Measurements from ENCODE around the gene IRAK1. TPM values are rescaled to one million over a fixed set of nuclear protein-coding genes. Genes with fewer than 3 reads are reported as not detected.
A peak's percentile ranks its signal among the peaks of the same experiment; 100 is the strongest.

Gene IRAK1
- total RNA-seq, result 64.7 TPM
- 10 to 100 TPM; 23.7 to 29.5 (median 26.0) TPM for polyA plus RNA-seq

GRCh38 chrX:154019633-154020528 lies at the start of gene IRAK1:
TSS of gene IRAK1 (minus strand) at chrX:154019902. CDS start at chrX:154019812, 90 bp downstream.
- Mint-ChIP-seq H3K27me3 (no peaks in the 10 kb centered on the region), H3K27ac (peak within 1 kb of the TSS; percentile 90 to 96 (median 94)), H3K4me3 (peak within 1 kb of the TSS; percentile 88 to 93 (median 90)), H3K36me3 (peaks cover 4% of the 10 kb centered on the region), H3K9me3 (no peaks in the 10 kb centered on the region), H3K4me1 (peaks cover 0 to 18% (median 3%) of the 10 kb centered on the region in 4 donors)
- peak; percentile 80 to 81 for ATAC-seq (ENCODE audit: low read depth in 2 of 2)
- Histone ChIP-seq H3K27me3 (ENCODE audit: control insufficient read depth, insufficient read depth, low read length) (no peaks in the 10 kb centered on the region), H3K4me1 (ENCODE audit: control insufficient read depth, insufficient read depth, low read length, poor library complexity, severe bottlenecking) (peaks cover 21% of the 10 kb centered on the region), H3K9me3 (ENCODE audit: control insufficient read depth in 2 of 2, low read length in 2 of 2) (no peaks in the 10 kb centered on the region), H3K36me3 (ENCODE audit: control insufficient read depth, insufficient read depth, low read length) (no peaks in the 10 kb centered on the region), H3K4me3 (ENCODE audit: low read depth, low read length) (peak within 1 kb of the TSS; percentile 55), H3K27ac (ENCODE audit: insufficient read depth, low read length, poor library complexity, severe bottlenecking) (peak within 1 kb of the TSS; percentile 78)
- DNase-seq, result peak; percentile 49 to 58 (median 52)

DNA sequence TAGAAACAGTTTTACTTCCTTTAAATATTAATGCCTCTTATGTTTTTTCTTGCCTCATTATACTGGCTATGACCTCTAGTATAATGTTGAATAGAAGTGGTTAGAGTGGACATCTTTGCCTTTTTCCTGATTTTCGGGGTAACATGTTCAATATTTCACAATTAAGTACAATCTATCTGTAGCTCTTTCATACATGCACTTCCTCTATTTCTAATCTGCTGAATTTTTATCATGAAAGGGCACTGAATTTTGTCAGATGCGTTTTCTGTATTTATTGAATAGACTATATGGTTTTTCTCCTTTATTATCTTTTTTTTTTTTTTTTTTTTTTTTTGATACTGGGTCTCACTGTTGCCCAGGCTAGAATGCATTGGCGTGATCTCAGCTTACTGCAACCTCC lies 48.9 kb upstream of the IRAK1 start:
- Histone ChIP-seq H3K36me3 (ENCODE audit: control insufficient read depth, insufficient read depth, low read length) (no peaks in the 10 kb centered on the region), H3K4me1 (ENCODE audit: control insufficient read depth, insufficient read depth, low read length, poor library complexity, severe bottlenecking) (peaks cover 28% of the 10 kb centered on the region), H3K9me3 (ENCODE audit: control insufficient read depth in 2 of 2, low read length in 2 of 2) (no peaks in the 10 kb centered on the region), H3K27ac (ENCODE audit: insufficient read depth, low read length, poor library complexity, severe bottlenecking) (no peak overlapping the region), H3K27me3 (ENCODE audit: control insufficient read depth, insufficient read depth, low read length) (no peaks in the 10 kb centered on the region), H3K4me3 (ENCODE audit: low read depth, low read length) (no peak overlapping the region)
- Mint-ChIP-seq H3K36me3 (no peaks in the 10 kb centered on the region), H3K27ac (peak overlapping the region in 1 of 3 donors; percentile 48), H3K4me3 (no peak overlapping the region), H3K27me3 (no peaks in the 10 kb centered on the region), H3K9me3 (peaks cover 0 to 2% (median 0%) of the 10 kb centered on the region in 7 donors), H3K4me1 (peaks cover 10 to 67% (median 23%) of the 10 kb centered on the region in 4 donors)
- no peak for DNase-seq
- ATAC-seq (ENCODE audit: low read depth in 2 of 2), result no peak

GRCh38 chrX:154064637-154065435 lies 45.1 kb upstream of the IRAK1 start:
- Mint-ChIP-seq H3K9me3 (no peaks in the 10 kb centered on the region), H3K27me3 (no peaks in the 10 kb centered on the region), H3K4me1 (peaks cover 0 to 74% (median 36%) of the 10 kb centered on the region in 4 donors), H3K27ac (peak overlapping the region; percentile 44 to 82 (median 79)), H3K36me3 (no peaks in the 10 kb centered on the region), H3K4me3 (peak overlapping the region in 3 of 4 donors; percentile 27 to 50 (median 49))
- DNase-seq, result no peak
- Histone ChIP-seq H3K36me3 (ENCODE audit: control insufficient read depth, insufficient read depth, low read length) (peaks cover 7% of the 10 kb centered on the region), H3K4me3 (ENCODE audit: low read depth, low read length) (peak overlapping the region; percentile 15), H3K9me3 (ENCODE audit: control insufficient read depth in 2 of 2, low read length in 2 of 2) (no peaks in the 10 kb centered on the region), H3K4me1 (ENCODE audit: control insufficient read depth, insufficient read depth, low read length, poor library complexity, severe bottlenecking) (peaks cover 29% of the 10 kb centered on the region), H3K27ac (ENCODE audit: insufficient read depth, low read length, poor library complexity, severe bottlenecking) (no peak overlapping the region), H3K27me3 (ENCODE audit: control insufficient read depth, insufficient read depth, low read length) (no peaks in the 10 kb centered on the region)
- ATAC-seq (ENCODE audit: low read depth in 2 of 2), result no peak

GRCh38 chrX:154063234-154063633 lies 43.5 kb upstream of the IRAK1 start:
- Mint-ChIP-seq H3K4me1 (peaks cover 0 to 83% (median 47%) of the 10 kb centered on the region in 4 donors), H3K4me3 (peak overlapping the region in 3 of 4 donors; percentile 4 to 63 (median 37)), H3K9me3 (no peaks in the 10 kb centered on the region), H3K27ac (peak overlapping the region in 2 of 3 donors; percentile 75 to 84), H3K36me3 (peaks cover 11% of the 10 kb centered on the region), H3K27me3 (no peaks in the 10 kb centered on the region)
- peaks cover 34% of the 10 kb centered on the region for H3K4me1 ChIP-seq (ENCODE audit: control insufficient read depth, insufficient read depth, low read length, poor library complexity, severe bottlenecking)
- H3K9me3 ChIP-seq (ENCODE audit: control insufficient read depth in 2 of 2, low read length in 2 of 2), result no peaks in the 10 kb centered on the region
- DNase-seq (no peak), ATAC-seq (ENCODE audit: low read depth in 2 of 2) (peak; percentile 58 to 60)
- H3K4me3 ChIP-seq (ENCODE audit: low read depth, low read length), result no peak overlapping the region
- peaks cover 14% of the 10 kb centered on the region for H3K36me3 ChIP-seq (ENCODE audit: control insufficient read depth, insufficient read depth, low read length)
- H3K27me3 ChIP-seq (ENCODE audit: control insufficient read depth, insufficient read depth, low read length), result no peaks in the 10 kb centered on the region
- peak overlapping the region; percentile 41 for H3K27ac ChIP-seq (ENCODE audit: insufficient read depth, low read length, poor library complexity, severe bottlenecking)

- Mint-ChIP-seq H3K9me3 (no peaks in the 10 kb centered on the region), H3K36me3 (peaks cover 12% of the 10 kb centered on the region), H3K27ac (peak overlapping the region in 2 of 3 donors; percentile 76 to 82), H3K4me1 (peaks cover 6 to 85% (median 56%) of the 10 kb centered on the region in 4 donors), H3K27me3 (no peaks in the 10 kb centered on the region), H3K4me3 (peak overlapping the region in 2 of 4 donors; percentile 13 to 57)
- Histone ChIP-seq H3K27ac (ENCODE audit: insufficient read depth, low read length, poor library complexity, severe bottlenecking) (peak overlapping the region; percentile 5), H3K9me3 (ENCODE audit: control insufficient read depth in 2 of 2, low read length in 2 of 2) (no peaks in the 10 kb centered on the region), H3K4me3 (ENCODE audit: low read depth, low read length) (no peak overlapping the region), H3K27me3 (ENCODE audit: control insufficient read depth, insufficient read depth, low read length) (no peaks in the 10 kb centered on the region), H3K36me3 (ENCODE audit: control insufficient read depth, insufficient read depth, low read length) (peaks cover 19% of the 10 kb centered on the region), H3K4me1 (ENCODE audit: control insufficient read depth, insufficient read depth, low read length, poor library complexity, severe bottlenecking) (peaks cover 41% of the 10 kb centered on the region)
- ATAC-seq (ENCODE audit: low read depth in 2 of 2) (no peak), DNase-seq (no peak)
These were observed 42.1 kb upstream of the IRAK1 start for GRCh38 chrX:154061801-154062200.

DNA sequence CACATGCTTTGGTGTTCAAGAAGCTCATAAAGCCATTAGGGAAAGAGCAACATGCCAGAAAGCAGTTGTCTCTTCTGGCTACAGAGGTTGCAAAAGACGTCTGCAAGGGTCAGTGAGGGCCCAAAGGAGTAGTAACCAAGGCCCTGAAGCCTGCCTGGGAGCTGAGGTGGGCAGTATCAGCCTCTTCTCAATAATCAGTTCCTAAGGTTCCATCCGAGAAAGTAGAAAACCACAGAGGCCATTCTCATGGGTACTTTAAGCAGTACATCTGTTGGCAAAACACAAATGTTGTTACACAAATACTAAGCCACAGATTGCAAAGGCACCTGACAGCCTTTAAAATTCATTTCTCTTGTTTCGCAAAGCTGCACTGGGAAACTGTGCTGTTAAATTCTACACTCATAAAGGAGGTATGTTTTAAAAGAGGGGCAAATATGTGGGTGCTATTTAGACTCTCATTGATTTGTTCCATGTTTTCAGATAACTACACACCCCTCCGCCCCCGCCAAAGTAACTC lies 40.1 kb upstream of the IRAK1 start:
- Mint-ChIP-seq H3K9me3 (no peaks in the 10 kb centered on the region), H3K27ac (peak overlapping the region; percentile 6 to 66 (median 26)), H3K4me3 (no peak overlapping the region), H3K36me3 (peaks cover 12% of the 10 kb centered on the region), H3K27me3 (no peaks in the 10 kb centered on the region), H3K4me1 (peaks cover 7 to 83% (median 60%) of the 10 kb centered on the region in 4 donors)
- Histone ChIP-seq H3K36me3 (ENCODE audit: control insufficient read depth, insufficient read depth, low read length) (peaks cover 22% of the 10 kb centered on the region), H3K9me3 (ENCODE audit: control insufficient read depth in 2 of 2, low read length in 2 of 2) (no peaks in the 10 kb centered on the region), H3K27me3 (ENCODE audit: control insufficient read depth, insufficient read depth, low read length) (no peaks in the 10 kb centered on the region), H3K4me3 (ENCODE audit: low read depth, low read length) (no peak overlapping the region), H3K4me1 (ENCODE audit: control insufficient read depth, insufficient read depth, low read length, poor library complexity, severe bottlenecking) (peaks cover 43% of the 10 kb centered on the region), H3K27ac (ENCODE audit: insufficient read depth, low read length, poor library complexity, severe bottlenecking) (no peak overlapping the region)
- no peak for DNase-seq
- no peak for ATAC-seq (ENCODE audit: low read depth in 2 of 2)

GRCh38 chrX:154059231-154059630 lies 39.5 kb upstream of the IRAK1 start:
- Mint-ChIP-seq H3K4me3 (no peak overlapping the region), H3K4me1 (peaks cover 7 to 78% (median 55%) of the 10 kb centered on the region in 4 donors), H3K27ac (peak overlapping the region; percentile 6 to 82 (median 26)), H3K36me3 (peaks cover 12% of the 10 kb centered on the region), H3K27me3 (no peaks in the 10 kb centered on the region), H3K9me3 (no peaks in the 10 kb centered on the region)
- ATAC-seq (ENCODE audit: low read depth in 2 of 2) (no peak), DNase-seq (no peak)
- Histone ChIP-seq H3K36me3 (ENCODE audit: control insufficient read depth, insufficient read depth, low read length) (peaks cover 22% of the 10 kb centered on the region), H3K9me3 (ENCODE audit: control insufficient read depth in 2 of 2, low read length in 2 of 2) (no peaks in the 10 kb centered on the region), H3K27me3 (ENCODE audit: control insufficient read depth, insufficient read depth, low read length) (no peaks in the 10 kb centered on the region), H3K4me3 (ENCODE audit: low read depth, low read length) (no peak overlapping the region), H3K27ac (ENCODE audit: insufficient read depth, low read length, poor library complexity, severe bottlenecking) (no peak overlapping the region), H3K4me1 (ENCODE audit: control insufficient read depth, insufficient read depth, low read length, poor library complexity, severe bottlenecking) (peaks cover 43% of the 10 kb centered on the region)
